HT-29 (cell line): ENCODE measurements around the gene FAM200C. TPM values are rescaled to one million over a fixed set of nuclear protein-coding genes. Genes with fewer than 3 reads are reported as not detected.
"Not testable (repeated sequence)": the region's sequence is repeated elsewhere in the genome, so short reads cannot be mapped to it uniquely, and the experiment has no call there.

Source experiments
- DNase-seq: peaks from one replicate; pipeline ENCODE4 v3.0.0-alpha.2; 2015; ENCODE audit warnings: low spot score
- total RNA-seq: library from RNA; depleted of rRNA; stranded (reverse); fragments of >200 nt; shearing (Covaris generic); gene quantifications from 2 replicates; pipeline ENCODE4 v1.2.3, GENCODE V29; 2014; rRNA removed

Gene FAM200C
- total RNA-seq, result 0.91 and 1.2 TPM in 2 replicates

GRCh38 chr5:160399402-160400353 lies at the start of gene FAM200C:
Gene FAM200C, minus strand, starts transcription at chr5:160400054. Its CDS starts 4,564 bp downstream, at chr5:160395490.
- DNase-seq, result peak; percentile 93

GRCh38 chr5:160449458-160449857 lies 49.6 kb upstream of the FAM200C start:
- DNase-seq, result no peak

GRCh38 chr5:160448886-160449285 lies 49.0 kb upstream of the FAM200C start:
- DNase-seq, result no peak

GRCh38 chr5:160445751-160446150 lies 45.9 kb upstream of the FAM200C start:
- no peak for DNase-seq

GRCh38 chr5:160445132-160445531 lies 45.3 kb upstream of the FAM200C start:
- DNase-seq, result no peak

GRCh38 chr5:160444407-160444806 lies 44.6 kb upstream of the FAM200C start:
- DNase-seq, result no peak

- no peak for DNase-seq
These were observed 43.1 kb upstream of the FAM200C start for GRCh38 chr5:160442824-160443431.

- DNase-seq, result no peak
These were observed 41.5 kb upstream of the FAM200C start for GRCh38 chr5:160441311-160441781.

- peak; percentile 88 for DNase-seq
These were observed 39.3 kb upstream of the FAM200C start for GRCh38 chr5:160439205-160439600.

GRCh38 chr5:160438316-160439204 lies 38.7 kb upstream of the FAM200C start:
- peak; percentile 48 for DNase-seq

- no peak for DNase-seq
These were observed 37.4 kb upstream of the FAM200C start for GRCh38 chr5:160437271-160437670.

GRCh38 chr5:160436661-160437060 lies 36.8 kb upstream of the FAM200C start:
- not testable (repeated sequence) for DNase-seq

GRCh38 chr5:160436017-160436416 lies 36.2 kb upstream of the FAM200C start:
- no peak for DNase-seq

- DNase-seq, result no peak
These were observed 35.7 kb upstream of the FAM200C start for GRCh38 chr5:160435532-160435931.

- DNase-seq, result no peak
These were observed 34.2 kb upstream of the FAM200C start for GRCh38 chr5:160434022-160434531.

GRCh38 chr5:160432787-160433186 lies 32.9 kb upstream of the FAM200C start:
- no peak for DNase-seq

- DNase-seq, result no peak
These were observed 32.3 kb upstream of the FAM200C start for GRCh38 chr5:160432196-160432595.

GRCh38 chr5:160427607-160428006 lies 27.8 kb upstream of the FAM200C start:
- DNase-seq, result no peak

GRCh38 chr5:160423099-160423498 lies 23.2 kb upstream of the FAM200C start:
- peak; percentile 16 for DNase-seq

- peak; percentile 98 for DNase-seq
These were observed 21.9 kb upstream of the FAM200C start, which contains the start of gene PTTG1 for GRCh38 chr5:160421625-160422258. Gene PTTG1, plus strand, starts transcription at chr5:160421855. Its CDS starts 458 bp downstream, at chr5:160422313.

GRCh38 chr5:160420331-160420610 lies 20.4 kb upstream of the FAM200C start:
- DNase-seq, result no peak
